AG10803 (cell line): ENCODE measurements around the gene SAMD11.

ENCODE experiments used
- DNase-seq: peaks from one replicate; pipeline ENCODE4 v3.0.0; 2010; ENCODE audit warnings: low read depth
- H3K4me3 ChIP-seq: 2 replicates; pipeline ENCODE4 v1.5.1; 2011; ENCODE audit warnings: mild to moderate bottlenecking, low read length, control low read depth
- CTCF ChIP-seq: conservative IDR thresholded peaks from 2 replicates; pipeline ENCODE4 v1.5.1; 2011; ENCODE audit warnings: mild to moderate bottlenecking, low read length, control low read depth, inconsistent platforms

SAMD11 gene

GRCh38 chr1:908661-909060 lies 15.1 kb upstream of the SAMD11 start:
- no peak overlapping the region for H3K4me3 ChIP-seq
- DNase-seq: no peak
- no peak for TF ChIP-seq CTCF

GRCh38 chr1:909861-910310 lies 13.8 kb upstream of the SAMD11 start:
- H3K4me3 ChIP-seq: no peak overlapping the region
- DNase-seq: no peak
- no peak for TF ChIP-seq CTCF

- DNase-seq: no peak
- no peak for TF ChIP-seq CTCF
Measured at GRCh38 chr1:910311-910880, 13.3 kb upstream of the SAMD11 start.

GRCh38 chr1:910881-911721 lies 12.6 kb upstream of the SAMD11 start:
- no peak for TF ChIP-seq CTCF
- H3K4me3 ChIP-seq: no peak overlapping the region
- DNase-seq: no peak

More at GRCh38 chr1:910311-910880, 13.3 kb upstream of the SAMD11 start:
- no peak overlapping the region for H3K4me3 ChIP-seq

GRCh38 chr1:911875-912739 lies 11.6 kb upstream of the SAMD11 start:
- no peak for DNase-seq
- TF ChIP-seq CTCF: no peak
- H3K4me3 ChIP-seq: no peak overlapping the region

- no peak overlapping the region for H3K4me3 ChIP-seq
- peak; percentile 37 for DNase-seq
- TF ChIP-seq CTCF: peak; percentile 34
Measured at GRCh38 chr1:912740-913301, 10.9 kb upstream of the SAMD11 start.
